Measurements from ENCODE around the gene MTOR. TPM values are rescaled to one million over a fixed set of nuclear protein-coding genes. Genes with fewer than 3 reads are reported as not detected.

The MTOR gene
- total and polyA plus RNA-seq, 9 donors = 11.7 to 32.4 (median 21.3) TPM

DNA sequence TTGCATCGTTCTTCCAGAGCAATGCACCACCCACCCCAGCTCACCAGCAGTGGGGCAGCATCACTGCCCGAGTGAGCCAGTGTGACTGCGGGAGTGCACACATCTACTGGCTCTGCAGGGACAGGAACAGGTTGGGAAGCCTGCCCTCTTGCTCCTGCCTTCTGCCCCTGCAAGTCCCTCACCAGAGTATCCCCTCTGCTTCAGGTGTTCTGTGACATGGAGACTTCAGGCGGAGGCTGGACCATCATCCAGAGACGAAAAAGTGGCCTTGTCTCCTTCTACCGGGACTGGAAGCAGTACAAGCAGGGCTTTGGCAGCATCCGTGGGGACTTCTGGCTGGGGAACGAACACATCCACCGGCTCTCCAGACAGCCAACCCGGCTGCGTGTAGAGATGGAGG is 69.0 kb downstream of the MTOR start:
- DNase-seq = no peak
- Histone ChIP-seq H3K4me1 (ENCODE audit: insufficient read depth) (no peaks in the 10 kb centered on the region), H3K27me3 (no peaks in the 10 kb centered on the region), H3K36me3 (no peaks in the 10 kb centered on the region), H3K4me3 (no peak overlapping the region), H3K27ac (no peak overlapping the region), H3K9me3 (no peaks in the 10 kb centered on the region)
- WGBS, 3 donors = 93 to 97% (median 96%) methylated on average over 11 of the region's 11 CpGs
- intact Hi-C loops (cut with DNase I) = no loop called here
- TF ChIP-seq, protein P1, sequence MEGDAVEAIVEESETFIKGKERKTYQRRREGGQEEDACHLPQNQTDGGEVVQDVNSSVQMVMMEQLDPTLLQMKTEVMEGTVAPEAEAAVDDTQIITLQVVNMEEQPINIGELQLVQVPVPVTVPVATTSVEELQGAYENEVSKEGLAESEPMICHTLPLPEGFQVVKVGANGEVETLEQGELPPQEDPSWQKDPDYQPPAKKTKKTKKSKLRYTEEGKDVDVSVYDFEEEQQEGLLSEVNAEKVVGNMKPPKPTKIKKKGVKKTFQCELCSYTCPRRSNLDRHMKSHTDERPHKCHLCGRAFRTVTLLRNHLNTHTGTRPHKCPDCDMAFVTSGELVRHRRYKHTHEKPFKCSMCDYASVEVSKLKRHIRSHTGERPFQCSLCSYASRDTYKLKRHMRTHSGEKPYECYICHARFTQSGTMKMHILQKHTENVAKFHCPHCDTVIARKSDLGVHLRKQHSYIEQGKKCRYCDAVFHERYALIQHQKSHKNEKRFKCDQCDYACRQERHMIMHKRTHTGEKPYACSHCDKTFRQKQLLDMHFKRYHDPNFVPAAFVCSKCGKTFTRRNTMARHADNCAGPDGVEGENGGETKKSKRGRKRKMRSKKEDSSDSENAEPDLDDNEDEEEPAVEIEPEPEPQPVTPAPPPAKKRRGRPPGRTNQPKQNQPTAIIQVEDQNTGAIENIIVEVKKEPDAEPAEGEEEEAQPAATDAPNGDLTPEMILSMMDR (IDR thresholded peaks at IDR 0.05) = no peak
- TF ChIP-seq POLR2A (IDR thresholded peaks at IDR 0.05) (no peak), EP300 (IDR thresholded peaks at IDR 0.05) (no peak)

DNA sequence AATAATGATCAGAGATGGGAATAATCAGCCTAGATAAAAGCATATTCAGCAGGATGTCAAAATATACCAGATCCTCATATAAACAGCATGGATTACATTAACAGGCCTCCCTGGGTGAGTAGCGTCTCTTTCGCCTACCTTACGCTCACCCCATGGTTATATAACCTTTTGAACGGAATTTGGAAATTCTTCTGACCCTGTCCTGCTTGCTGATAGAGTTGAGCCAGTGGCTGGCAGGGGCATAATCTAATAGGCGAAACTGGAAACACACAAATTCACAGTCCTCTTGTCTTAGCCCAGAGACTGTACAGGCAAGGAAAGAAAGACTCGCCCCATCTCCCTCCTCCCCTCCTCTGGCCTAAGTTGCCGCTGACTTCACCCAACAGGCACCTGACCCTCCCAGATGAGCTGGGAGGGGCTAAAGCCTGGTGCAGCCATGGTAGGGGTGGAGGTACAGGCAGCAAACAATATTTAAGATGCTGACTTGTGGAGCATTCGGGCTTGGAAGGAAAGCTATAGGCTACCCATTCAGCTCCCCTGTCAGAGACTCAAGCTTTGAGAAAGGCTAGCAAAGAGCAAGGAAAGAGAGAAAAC is 73.4 kb downstream of the MTOR start, which contains the start of gene ANGPTL7:
Gene ANGPTL7, plus strand, starts transcription at position 498 of the 594 bp plus-strand sequence. CDS start 225 bp downstream, outside the sequence.
- no peaks in the 10 kb centered on the region for H3K27me3 ChIP-seq
- peaks cover 3% of the 10 kb centered on the region for H3K4me1 ChIP-seq (ENCODE audit: insufficient read depth)
- no peak within 1 kb of the TSS for H3K4me3 ChIP-seq
- intact Hi-C loops (cut with DNase I) = no loop called here
- no peaks in the 10 kb centered on the region for H3K9me3 ChIP-seq
- no peaks in the 10 kb centered on the region for H3K36me3 ChIP-seq
- no peak within 1 kb of the TSS for H3K27ac ChIP-seq
- no peak for DNase-seq
- WGBS, 3 donors = 92 to 95% (median 93%) methylated on average over 8 of the region's 8 CpGs
- TF ChIP-seq, protein P1 (IDR thresholded peaks at IDR 0.05) = no peak

- no peaks in the 10 kb centered on the region for H3K36me3 ChIP-seq
- TF ChIP-seq, protein P1 (IDR thresholded peaks at IDR 0.05) = no peak
- no peak for TF ChIP-seq EP300 (IDR thresholded peaks at IDR 0.05)
- TF ChIP-seq POLR2A (IDR thresholded peaks at IDR 0.05) = no peak
- no peak overlapping the region for H3K27ac ChIP-seq
- DNase-seq = no peak
- intact Hi-C loops (cut with DNase I) = no loop called here
- peaks cover 3% of the 10 kb centered on the region for H3K4me1 ChIP-seq (ENCODE audit: insufficient read depth)
- no peak overlapping the region for H3K4me3 ChIP-seq
- WGBS, 3 donors = 83 to 92% (median 90%) methylated on average over 1 of the region's 1 CpG
- H3K27me3 ChIP-seq = no peaks in the 10 kb centered on the region
- H3K9me3 ChIP-seq = no peaks in the 10 kb centered on the region
Observed at GRCh38 chr1:11188381-11188780, 74.0 kb downstream of the MTOR start.

- TF ChIP-seq, protein P1 (IDR thresholded peaks at IDR 0.05) = no peak
- TF ChIP-seq POLR2A (IDR thresholded peaks at IDR 0.05) (no peak), EP300 (IDR thresholded peaks at IDR 0.05) (no peak)
- no peak for DNase-seq
- Histone ChIP-seq H3K9me3 (no peaks in the 10 kb centered on the region), H3K27me3 (no peaks in the 10 kb centered on the region), H3K36me3 (no peaks in the 10 kb centered on the region), H3K27ac (no peak overlapping the region), H3K4me3 (no peak overlapping the region), H3K4me1 (ENCODE audit: insufficient read depth) (peaks cover 3% of the 10 kb centered on the region)
- intact Hi-C loops (cut with DNase I) = no loop called here
- WGBS, 3 donors = 77 to 84% (median 79%) methylated on average over 2 of the region's 2 CpGs
Observed at GRCh38 chr1:11187931-11188330, 74.4 kb downstream of the MTOR start.

Data from ovary (tissue), 9 donors.